OCI-LY3 (cell line): ENCODE results near the gene THRA.

ENCODE experiments used
- CTCF ChIP-seq: fragments of 200-600, 300-600 bp; sonication (generic); IDR thresholded peaks from 2 replicates; pipeline ENCODE4 v1.5.1; 2014; ENCODE audit warnings: antibody characterized with exemption, low read length, low read depth
- EZH2phosphoT487 ChIP-seq: fragments of 200-600 bp; shearing (Covaris generic); IDR thresholded peaks from 2 replicates; pipeline ENCODE4 v1.6.1; 2018; ENCODE audit warnings: antibody characterized with exemption, mixed run types, low read depth

GRCh38 chr17:40113907-40114245 lies 51.1 kb downstream of the THRA start:
- TF ChIP-seq CTCF (no peak), EZH2phosphoT487 (no peak)
